A172 (cell line): ENCODE data around the gene ACOT6. TPM values are rescaled to one million over a fixed set of nuclear protein-coding genes. Genes with fewer than 3 reads are reported as not detected.
A peak's percentile ranks its signal among the peaks of the same experiment; 100 is the strongest.
"Not testable (repeated sequence)": the region's sequence is repeated elsewhere in the genome, so short reads cannot be mapped to it uniquely, and the experiment has no call there.

Source experiments
- DNase-seq: peaks from one replicate; pipeline ENCODE4 v3.0.0-alpha.2; 2015; ENCODE audit warnings: low spot score
- total RNA-seq: library from RNA; depleted of rRNA; stranded (reverse); fragments of >200 nt; shearing (Covaris generic); gene quantifications from 2 replicates; pipeline ENCODE4 v1.2.3, GENCODE V29; 2014

ACOT6 gene
- total RNA-seq, 1 experiment from 2014 or later = not detected

GRCh38 chr14:73599499-73599898 lies 12.8 kb upstream of the ACOT6 start:
- DNase-seq = no peak

GRCh38 chr14:73602994-73603393 lies 9.3 kb upstream of the ACOT6 start:
- no peak for DNase-seq

- no peak for DNase-seq
Measured at GRCh38 chr14:73606271-73606670, 6.0 kb upstream of the ACOT6 start.

- no peak for DNase-seq
Measured at GRCh38 chr14:73607241-73607640, 5.1 kb upstream of the ACOT6 start.

GRCh38 chr14:73610687-73611086 lies 1.6 kb upstream of the ACOT6 start:
- peak; percentile 35 for DNase-seq

- no peak for DNase-seq
Measured at GRCh38 chr14:73613046-73613383, 698 bp downstream of the ACOT6 start.

GRCh38 chr14:73613419-73613963 lies 1.2 kb downstream of the ACOT6 start:
- no peak for DNase-seq

- DNase-seq = no peak
Measured at GRCh38 chr14:73616831-73617230, 4.5 kb downstream of the ACOT6 start.

- no peak for DNase-seq
Measured at GRCh38 chr14:73619524-73619923, 7.2 kb downstream of the ACOT6 start.

- DNase-seq = no peak
Measured at GRCh38 chr14:73620268-73620667, 8.0 kb downstream of the ACOT6 start.

- no peak for DNase-seq
Measured at GRCh38 chr14:73623504-73624054, 11.3 kb downstream of the ACOT6 start.

- no peak for DNase-seq
Measured at GRCh38 chr14:73625706-73626105, 13.4 kb downstream of the ACOT6 start.

- no peak for DNase-seq
Measured at GRCh38 chr14:73627151-73627558, 14.8 kb downstream of the ACOT6 start.

GRCh38 chr14:73630009-73630780 lies 17.9 kb downstream of the ACOT6 start:
- no peak for DNase-seq

GRCh38 chr14:73633116-73634010 lies 21.0 kb downstream of the ACOT6 start:
- DNase-seq = peak; percentile 16

- no peak for DNase-seq
Measured at GRCh38 chr14:73634011-73634833, 21.9 kb downstream of the ACOT6 start.

GRCh38 chr14:73636355-73636754 lies 24.0 kb downstream of the ACOT6 start:
- DNase-seq = not testable (repeated sequence)

- DNase-seq = no peak
Measured at GRCh38 chr14:73637830-73638229, 25.5 kb downstream of the ACOT6 start.

- no peak for DNase-seq
Measured at GRCh38 chr14:73640796-73641365, 28.6 kb downstream of the ACOT6 start.

- DNase-seq = peak; percentile 86
Measured at GRCh38 chr14:73644531-73645247, 32.4 kb downstream of the ACOT6 start, which contains the start of gene DNAL1. TSS of gene DNAL1 (plus strand) at chr14:73644986. CDS start at chr14:73645040, 54 bp downstream.
